HepG2 (cell line): ENCODE measurements around the gene PLEKHG2. TPM values are rescaled to one million over a fixed set of nuclear protein-coding genes. Genes with fewer than 3 reads are reported as not detected.

ENCODE experiments used
- ATRX ChIP-seq: sonication (generic); formaldehyde crosslinking; IDR thresholded peaks from 2 replicates; pipeline ENCODE4 v1.4.0; 2020; ENCODE audit warnings: missing genetic modification reagents, borderline replicate concordance
- EHMT2 ChIP-seq: fragments of 200-600 bp; sonication (generic); IDR thresholded peaks from 2 replicates; pipeline ENCODE4 v1.7.0; 2017; ENCODE audit warnings: antibody characterized with exemption, low read depth, low read length, borderline replicate concordance
- FOSL2 ChIP-seq: sonication (generic); formaldehyde crosslinking; IDR thresholded peaks from 2 replicates; pipeline ENCODE4 v1.4.0; 2020; ENCODE audit warnings: missing genetic modification reagents
- GATAD2A ChIP-seq: IDR thresholded peaks from 2 replicates; pipeline ENCODE4 v1.6.1; 2016
- GFI1 ChIP-seq: sonication (generic); formaldehyde crosslinking; IDR thresholded peaks from 2 replicates; pipeline ENCODE4 v1.5.0; 2020; ENCODE audit warnings: missing genetic modification reagents, mild to moderate bottlenecking, borderline replicate concordance
- GLMP ChIP-seq: sonication (generic); formaldehyde crosslinking; IDR thresholded peaks from 2 replicates; pipeline ENCODE4 v1.9.0; 2021; ENCODE audit warnings: missing genetic modification reagents, mild to moderate bottlenecking, borderline replicate concordance
- KDM5B ChIP-seq: sonication (generic); formaldehyde crosslinking; IDR thresholded peaks from 2 replicates; pipeline ENCODE4 v1.4.0; 2020; ENCODE audit warnings: missing genetic modification reagents, mild to moderate bottlenecking, borderline replicate concordance
- MXD1 ChIP-seq: sonication (generic); formaldehyde crosslinking; IDR thresholded peaks from 2 replicates; pipeline ENCODE4 v1.4.0; 2020; ENCODE audit warnings: mild to moderate bottlenecking, missing genetic modification reagents
- PHF21A ChIP-seq: sonication (generic); formaldehyde crosslinking; IDR thresholded peaks from 2 replicates; pipeline ENCODE4 v1.5.0; 2020; ENCODE audit warnings: mild to moderate bottlenecking, missing genetic modification reagents
- SCMH1 ChIP-seq: sonication (generic); formaldehyde crosslinking; IDR thresholded peaks from 2 replicates; pipeline ENCODE4 v1.9.0; 2021; ENCODE audit warnings: missing genetic modification reagents, mild to moderate bottlenecking, borderline replicate concordance
- SMYD3 ChIP-seq: sonication (generic); formaldehyde crosslinking; IDR thresholded peaks from 2 replicates; pipeline ENCODE4 v1.8.1; 2023; ENCODE audit warnings: mild to moderate bottlenecking, missing genetic modification reagents
- TCF7L2 ChIP-seq: IDR thresholded peaks from 2 replicates; pipeline ENCODE4 v1.6.1; 2011; ENCODE audit warnings: mild to moderate bottlenecking, low read depth, low read length, moderate library complexity
- TOPORS ChIP-seq: sonication (generic); formaldehyde crosslinking; IDR thresholded peaks from 2 replicates; pipeline ENCODE4 v1.8.0; 2023; ENCODE audit warnings: mild to moderate bottlenecking, missing genetic modification reagents
- ZBTB3 ChIP-seq: sonication (generic); formaldehyde crosslinking; IDR thresholded peaks from 2 replicates; pipeline ENCODE4 v1.4.0; 2020; ENCODE audit warnings: low read depth, mild to moderate bottlenecking, moderate library complexity, missing genetic modification reagents, borderline replicate concordance
- ZFP36L1 ChIP-seq: sonication (generic); formaldehyde crosslinking; IDR thresholded peaks from 2 replicates; pipeline ENCODE4 v1.8.0; 2022; ENCODE audit warnings: mild to moderate bottlenecking, missing genetic modification reagents, moderate library complexity
- ZMAT3 ChIP-seq: sonication (generic); formaldehyde crosslinking; conservative IDR thresholded peaks from 2 replicates; pipeline ENCODE4 v1.7.0; 2021; ENCODE audit warnings: missing genetic modification reagents
- ZNF143 ChIP-seq: sonication (generic); formaldehyde crosslinking; IDR thresholded peaks from 2 replicates; pipeline ENCODE4 v1.4.0; 2020; ENCODE audit warnings: missing genetic modification reagents
- ZNF350 ChIP-seq: sonication (generic); formaldehyde crosslinking; IDR thresholded peaks from 2 replicates; pipeline ENCODE4 v1.4.0; 2020; ENCODE audit warnings: mild to moderate bottlenecking, low read depth, missing genetic modification reagents, borderline replicate concordance
- ZNF549 ChIP-seq: sonication (generic); formaldehyde crosslinking; IDR thresholded peaks from 2 replicates; pipeline ENCODE4 v1.5.0; 2020; ENCODE audit warnings: missing genetic modification reagents
- ZSCAN31 ChIP-seq: sonication (generic); formaldehyde crosslinking; IDR thresholded peaks from 2 replicates; pipeline ENCODE4 v1.5.0; 2020; ENCODE audit warnings: low read depth, mild to moderate bottlenecking, missing genetic modification reagents
- polyA plus RNA-seq, 8 experiments: library from polyadenylated mRNA; depleted of rRNA in 3 of 8; stranded (reverse) in 7 of 8; unstranded in 1 of 8; fragments of >200 nt; fragmentation: Illumina TruSeq in 4 of 8; extraction: Trizol in 4 of 8; gene quantifications; 2 replicates each; pipeline versions ENCODE4 v1.2.1 to v1.2.3, GENCODE V29; 2011 to 2016; ENCODE audit warnings: low read depth in 4 of 8, missing spikeins in 1 of 8, mixed read lengths in 1 of 8; ENCODE audit not compliant: insufficient read depth in 1 of 8
- total RNA-seq, 5 experiments: library from RNA; depleted of rRNA; stranded (reverse); fragments of >200 nt; fragmentation: Illumina TruSeq; extraction: Trizol; gene quantifications; 2 replicates each; pipeline ENCODE4 v1.2.3, GENCODE V29; 2016; ENCODE audit warnings: low read depth in 1 of 5
- TF ChIP-seq, protein P1 (sequence below): IDR thresholded peaks from 2 replicates; pipeline ENCODE4 v1.6.1; 2016; ENCODE audit warnings: missing compliant biosample characterization, missing genetic modification reagents, borderline replicate concordance
- TF ChIP-seq, protein P2 (sequence below): sonication (generic); formaldehyde crosslinking; IDR thresholded peaks from 2 replicates; pipeline ENCODE4 v1.4.0; 2020; ENCODE audit warnings: missing genetic modification reagents
- TF ChIP-seq, protein P3 (sequence below): IDR thresholded peaks from 2 replicates; pipeline ENCODE4 v1.6.1; 2016; ENCODE audit warnings: missing genetic modification reagents, missing compliant biosample characterization

The PLEKHG2 gene
- total and polyA plus RNA-seq, 2 of the 13 experiments (the other 11 are each of a cell fraction or from before 2014, with no cell fraction given), result 3.6 to 6.8 TPM

- TF ChIP-seq EHMT2, result no peak
- TF ChIP-seq GATAD2A (CRISPR knock-in tag), result peak; percentile 31; the same call in 1 of the 2 replicates
- TF ChIP-seq ZNF143 (CRISPR knock-in tag), result no peak
- 0 out of 2 replicates have a peak, but pooled peaks have one; percentile 54 for TF ChIP-seq ZFP36L1 (CRISPR knock-in tag)
- no peak for TF ChIP-seq TCF7L2
- TF ChIP-seq, protein P1, sequence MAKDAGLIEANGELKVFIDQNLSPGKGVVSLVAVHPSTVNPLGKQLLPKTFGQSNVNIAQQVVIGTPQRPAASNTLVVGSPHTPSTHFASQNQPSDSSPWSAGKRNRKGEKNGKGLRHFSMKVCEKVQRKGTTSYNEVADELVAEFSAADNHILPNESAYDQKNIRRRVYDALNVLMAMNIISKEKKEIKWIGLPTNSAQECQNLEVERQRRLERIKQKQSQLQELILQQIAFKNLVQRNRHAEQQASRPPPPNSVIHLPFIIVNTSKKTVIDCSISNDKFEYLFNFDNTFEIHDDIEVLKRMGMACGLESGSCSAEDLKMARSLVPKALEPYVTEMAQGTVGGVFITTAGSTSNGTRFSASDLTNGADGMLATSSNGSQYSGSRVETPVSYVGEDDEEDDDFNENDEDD, result no peak; the same call in 1 of the 2 replicates
- no peak for TF ChIP-seq TOPORS (CRISPR knock-in tag)
- TF ChIP-seq ATRX (CRISPR knock-in tag), result no peak
- no peak; the same call in 1 of the 2 replicates for TF ChIP-seq ZMAT3 (CRISPR knock-in tag)
- TF ChIP-seq SCMH1 (CRISPR knock-in tag), result no peak
- no peak for TF ChIP-seq MXD1 (CRISPR knock-in tag)
- TF ChIP-seq, protein P2, sequence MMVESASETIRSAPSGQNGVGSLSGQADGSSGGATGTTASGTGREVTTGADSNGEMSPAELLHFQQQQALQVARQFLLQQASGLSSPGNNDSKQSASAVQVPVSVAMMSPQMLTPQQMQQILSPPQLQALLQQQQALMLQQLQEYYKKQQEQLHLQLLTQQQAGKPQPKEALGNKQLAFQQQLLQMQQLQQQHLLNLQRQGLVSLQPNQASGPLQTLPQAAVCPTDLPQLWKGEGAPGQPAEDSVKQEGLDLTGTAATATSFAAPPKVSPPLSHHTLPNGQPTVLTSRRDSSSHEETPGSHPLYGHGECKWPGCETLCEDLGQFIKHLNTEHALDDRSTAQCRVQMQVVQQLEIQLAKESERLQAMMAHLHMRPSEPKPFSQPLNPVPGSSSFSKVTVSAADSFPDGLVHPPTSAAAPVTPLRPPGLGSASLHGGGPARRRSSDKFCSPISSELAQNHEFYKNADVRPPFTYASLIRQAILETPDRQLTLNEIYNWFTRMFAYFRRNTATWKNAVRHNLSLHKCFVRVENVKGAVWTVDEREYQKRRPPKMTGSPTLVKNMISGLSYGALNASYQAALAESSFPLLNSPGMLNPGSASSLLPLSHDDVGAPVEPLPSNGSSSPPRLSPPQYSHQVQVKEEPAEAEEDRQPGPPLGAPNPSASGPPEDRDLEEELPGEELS (CRISPR knock-in tag), result 0 out of 2 replicates have a peak, but pooled peaks have one; percentile 13
- peak; percentile 61 for TF ChIP-seq FOSL2 (CRISPR knock-in tag)
- TF ChIP-seq, protein P3, sequence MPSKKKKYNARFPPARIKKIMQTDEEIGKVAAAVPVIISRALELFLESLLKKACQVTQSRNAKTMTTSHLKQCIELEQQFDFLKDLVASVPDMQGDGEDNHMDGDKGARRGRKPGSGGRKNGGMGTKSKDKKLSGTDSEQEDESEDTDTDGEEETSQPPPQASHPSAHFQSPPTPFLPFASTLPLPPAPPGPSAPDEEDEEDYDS (CRISPR knock-in tag), result peak; percentile 40; the same call in 1 of the 2 replicates
- no peak for TF ChIP-seq KDM5B
- no peak for TF ChIP-seq ZBTB3
- no peak for TF ChIP-seq ZSCAN31 (CRISPR knock-in tag)
- peak; percentile 61; the same call in 1 of the 2 replicates for TF ChIP-seq PHF21A
- no peak for TF ChIP-seq GLMP (CRISPR knock-in tag)
- TF ChIP-seq GFI1, result no peak; the same call in 1 of the 2 replicates
- no peak for TF ChIP-seq ZNF549 (CRISPR knock-in tag)
- TF ChIP-seq ZNF350 (CRISPR knock-in tag), result 0 out of 2 replicates have a peak, but pooled peaks have one; percentile 34
- no peak for TF ChIP-seq SMYD3 (CRISPR knock-in tag)
Measured at GRCh38 chr19:39409208-39410016, 3.1 kb upstream of the PLEKHG2 start (continued).
